Astrocyte of the cerebellum (primary cell): ENCODE results near the gene ST3GAL3.

Experiments
- DNase-seq: peaks from one replicate; pipeline ENCODE4 v3.0.0-alpha.2; 2011; ENCODE audit warnings: low read depth
- H3K4me3 ChIP-seq: 2 replicates; pipeline ENCODE4 v1.5.1; 2011; ENCODE audit warnings: mild to moderate bottlenecking, low read depth, low read length, moderate library complexity
- in situ Hi-C: cut with HindIII; loops from 2 replicates; pipeline ENCODE4 v1.10.0; 2017; ENCODE audit warnings: low sequenced_read_pairs
- TF ChIP-seq, protein P1 (sequence below): IDR thresholded peaks from 2 replicates; pipeline ENCODE4 v1.5.1; 2012; ENCODE audit warnings: low read length, low read depth, moderate library complexity, mild to moderate bottlenecking; ENCODE audit errors: missing control alignments

Gene ST3GAL3

GRCh38 chr1:43722810-43723209 is 15.5 kb downstream of the ST3GAL3 start:
- TF ChIP-seq, protein P1, sequence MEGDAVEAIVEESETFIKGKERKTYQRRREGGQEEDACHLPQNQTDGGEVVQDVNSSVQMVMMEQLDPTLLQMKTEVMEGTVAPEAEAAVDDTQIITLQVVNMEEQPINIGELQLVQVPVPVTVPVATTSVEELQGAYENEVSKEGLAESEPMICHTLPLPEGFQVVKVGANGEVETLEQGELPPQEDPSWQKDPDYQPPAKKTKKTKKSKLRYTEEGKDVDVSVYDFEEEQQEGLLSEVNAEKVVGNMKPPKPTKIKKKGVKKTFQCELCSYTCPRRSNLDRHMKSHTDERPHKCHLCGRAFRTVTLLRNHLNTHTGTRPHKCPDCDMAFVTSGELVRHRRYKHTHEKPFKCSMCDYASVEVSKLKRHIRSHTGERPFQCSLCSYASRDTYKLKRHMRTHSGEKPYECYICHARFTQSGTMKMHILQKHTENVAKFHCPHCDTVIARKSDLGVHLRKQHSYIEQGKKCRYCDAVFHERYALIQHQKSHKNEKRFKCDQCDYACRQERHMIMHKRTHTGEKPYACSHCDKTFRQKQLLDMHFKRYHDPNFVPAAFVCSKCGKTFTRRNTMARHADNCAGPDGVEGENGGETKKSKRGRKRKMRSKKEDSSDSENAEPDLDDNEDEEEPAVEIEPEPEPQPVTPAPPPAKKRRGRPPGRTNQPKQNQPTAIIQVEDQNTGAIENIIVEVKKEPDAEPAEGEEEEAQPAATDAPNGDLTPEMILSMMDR, result no peak
- no peak for DNase-seq
- in situ Hi-C loops, result no loop called here
- H3K4me3 ChIP-seq, result no peak overlapping the region

- DNase-seq, result no peak
- in situ Hi-C loops, result no loop called here
- no peak overlapping the region for H3K4me3 ChIP-seq
- TF ChIP-seq, protein P1, result peak; percentile 16
Measured at GRCh38 chr1:43729816-43730463, 22.6 kb downstream of the ST3GAL3 start.

GRCh38 chr1:43731867-43732531 is 24.7 kb downstream of the ST3GAL3 start:
- in situ Hi-C loops, result no loop called here
- no peak for DNase-seq
- TF ChIP-seq, protein P1, result no peak
- no peak overlapping the region for H3K4me3 ChIP-seq

- H3K4me3 ChIP-seq, result no peak overlapping the region
- TF ChIP-seq, protein P1, result no peak
- no peak for DNase-seq
- in situ Hi-C loops, result no loop called here
Measured at GRCh38 chr1:43736819-43737218, 29.5 kb downstream of the ST3GAL3 start.

DNA sequence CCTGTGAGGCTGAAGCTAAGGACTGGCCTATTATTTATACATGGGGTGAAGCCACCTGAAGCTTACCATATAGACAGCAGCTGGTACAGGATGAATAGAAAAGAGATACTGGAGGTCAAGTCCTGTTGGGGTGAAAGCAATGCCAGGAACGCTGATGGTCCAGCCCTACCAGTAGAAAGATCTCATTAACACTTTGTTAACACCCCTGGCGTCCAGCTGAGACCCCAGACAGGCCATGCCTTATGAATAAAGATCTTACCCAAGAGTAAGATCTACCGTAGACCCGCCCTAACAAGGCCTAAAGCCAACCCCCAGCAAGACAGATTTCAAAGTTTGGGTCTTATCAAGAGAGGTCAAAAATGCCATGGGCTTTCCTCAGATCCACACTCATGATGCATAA is 34.7 kb downstream of the ST3GAL3 start:
- no peak overlapping the region for H3K4me3 ChIP-seq
- DNase-seq, result no peak
- TF ChIP-seq, protein P1, result no peak
- in situ Hi-C loops, result no loop called here

DNA sequence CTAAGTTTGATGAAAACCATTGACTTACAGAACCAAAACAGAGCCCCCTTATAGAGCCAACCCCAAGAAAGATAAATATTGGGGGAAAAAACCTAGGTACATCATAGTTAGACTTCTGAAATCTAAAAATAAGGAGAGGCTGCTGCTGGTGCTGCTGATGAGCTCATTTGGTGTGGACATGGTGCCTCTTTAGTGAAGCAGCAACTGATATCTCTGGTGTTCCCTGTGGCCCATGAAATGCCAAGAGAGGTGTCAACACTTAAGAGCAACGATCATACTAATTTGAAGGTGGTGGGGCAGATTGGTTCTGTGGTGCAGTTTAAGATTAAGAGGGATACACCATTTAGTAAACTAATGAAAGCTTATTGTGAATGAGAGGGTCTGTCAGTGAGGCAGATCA is 35.9 kb downstream of the ST3GAL3 start:
- TF ChIP-seq, protein P1, result no peak
- DNase-seq, result no peak
- H3K4me3 ChIP-seq, result no peak overlapping the region
- in situ Hi-C loops, result no loop called here
